GM12878 (cell line): Measurements from ENCODE around the gene ITPRIPL2. TPM values are rescaled to one million over a fixed set of nuclear protein-coding genes. Genes with fewer than 3 reads are reported as not detected.

ENCODE experiments used
- ATAC-seq: fragments of 200-7000 bp; cut with Tn5 transposase; 3 replicates; pipeline ENCODE4 v1.9.1; 2020; ENCODE audit warnings: mild to moderate bottlenecking, moderate library complexity
- BruUV-seq: library from RNA; stranded (reverse); fragments of 400-500 nt; replicated peaks from 2 replicates; lab custom pipeline; 2021; lab: Mats Ljungman, UMichigan
- CTCF ChIA-PET: fragments of 300-600 bp; sonication (Branson Sonifier 250); formaldehyde crosslinking; extraction: SDS; loops from one replicate; lab custom pipeline; 2021; ENCODE audit warnings: inconsistent platforms; lab: Yijun Ruan, JAX
- POLR2A ChIA-PET: fragments of 350-600 bp; formaldehyde crosslinking; extraction: SDS; loops from one replicate; lab custom pipeline; 2021; ENCODE audit warnings: inconsistent platforms; lab: Charles Lee
- RAD21 ChIA-PET: fragments of 300-600 bp; sonication (Branson Sonifier 250); formaldehyde crosslinking; loops from one replicate; lab custom pipeline; 2023; ENCODE audit warnings: antibody characterized with exemption; ENCODE audit not compliant: unreplicated experiment; lab: Charles Lee
- SMC1A ChIA-PET: fragments of 300-600 bp; sonication (Branson Sonifier 250); formaldehyde crosslinking; loops from one replicate; lab custom pipeline; 2023; ENCODE audit not compliant: unreplicated experiment, uncharacterized antibody; lab: Charles Lee
- DNase-seq: peaks from one replicate; pipeline ENCODE4 v3.0.0-alpha.2; 2011; ENCODE audit warnings: low read depth, low spot score
- FAIRE-seq: peaks from 3 replicates; lab custom pipeline; 2011; peaks lifted over from hg19 to GRCh38; lab: Jason Lieb, UNC
- H2AFZ ChIP-seq: 2 replicates; pipeline ENCODE4 v1.6.0; 2011; ENCODE audit warnings: low read depth, low read length, control low read depth; ENCODE audit not compliant: control insufficient read depth
- H3K27ac ChIP-seq: 2 replicates; pipeline ENCODE4 v1.5.1; 2011; ENCODE audit warnings: control low read depth; ENCODE audit not compliant: control insufficient read depth, insufficient read depth
- H3K27me3 ChIP-seq, 2 experiments: replicated peaks in 1 of 2; 2 replicates each; pipeline versions ENCODE4 v1.6.0 to v1.6.1; 2011; ENCODE audit warnings: low read length in 1 of 2; ENCODE audit not compliant: control insufficient read depth in 2 of 2, insufficient read depth in 2 of 2
- H3K36me3 ChIP-seq, 2 experiments: 2 replicates each; pipeline ENCODE4 v1.5.1; 2011; ENCODE audit warnings: low read length in 1 of 2; ENCODE audit not compliant: control insufficient read depth in 2 of 2, insufficient read depth in 2 of 2
- H3K4me1 ChIP-seq: 2 replicates; pipeline ENCODE4 v1.6.1; 2011; ENCODE audit warnings: mild to moderate bottlenecking, low read length, moderate library complexity, mixed read lengths; ENCODE audit not compliant: control insufficient read depth, insufficient read depth
- H3K4me2 ChIP-seq: 2 replicates; pipeline ENCODE4 v1.6.0; 2011; ENCODE audit warnings: control low read depth; ENCODE audit not compliant: control insufficient read depth, insufficient read depth
- H3K4me3 ChIP-seq: fragments of 200-600 bp; sonication (generic); 2 replicates; pipeline ENCODE4 v1.5.1; 2016
- H3K79me2 ChIP-seq: 2 replicates; pipeline ENCODE4 v1.6.0; 2011; ENCODE audit warnings: low read length; ENCODE audit not compliant: control insufficient read depth, insufficient read depth
- H3K9ac ChIP-seq: 2 replicates; pipeline ENCODE4 v1.8.0; 2011; ENCODE audit warnings: low read length, control low read depth, mixed read lengths; ENCODE audit not compliant: control insufficient read depth, insufficient read depth
- H3K9me3 ChIP-seq: replicated peaks from 3 replicates; pipeline ENCODE4 v1.5.1; 2011; ENCODE audit warnings: mild to moderate bottlenecking, low read length; ENCODE audit not compliant: control insufficient read depth, insufficient read depth
- H4K20me1 ChIP-seq: 2 replicates; pipeline ENCODE4 v1.6.0; 2011; ENCODE audit not compliant: control insufficient read depth, insufficient read depth
- ASH2L ChIP-seq: fragments of 300-600, 200-600 bp; sonication (generic); IDR thresholded peaks from 2 replicates; pipeline ENCODE4 v1.6.1; 2017; ENCODE audit warnings: low read depth, mild to moderate bottlenecking, borderline replicate concordance
- IKZF1 ChIP-seq: fragments of 450-650 bp; conservative IDR thresholded peaks from 2 replicates; pipeline ENCODE4 v1.6.1; 2017; ENCODE audit warnings: antibody characterized with exemption, mild to moderate bottlenecking
- IKZF2 ChIP-seq, 2 experiments: fragments of 450-650 bp; IDR thresholded peaks; 2 replicates each; pipeline ENCODE4 v1.6.1; 2017; ENCODE audit warnings: mild to moderate bottlenecking in 2 of 2, moderate library complexity in 2 of 2
- KLF5 ChIP-seq: fragments of 450-650 bp; IDR thresholded peaks from 2 replicates; pipeline ENCODE4 v1.6.1; 2014; ENCODE audit warnings: mild to moderate bottlenecking; ENCODE audit not compliant: partially characterized antibody
- RAD21 ChIP-seq: IDR thresholded peaks from 2 replicates; pipeline ENCODE4 v1.6.1; 2011; ENCODE audit warnings: mild to moderate bottlenecking, low read depth, low read length, moderate library complexity; ENCODE audit not compliant: insufficient read depth
- STAT3 ChIP-seq: IDR thresholded peaks from 2 replicates; pipeline ENCODE4 v1.6.1; 2011; ENCODE audit warnings: low read depth, low read length, improper control_type of control experiment
- TARDBP ChIP-seq: IDR thresholded peaks from 2 replicates; pipeline ENCODE4 v1.6.1; 2016; ENCODE audit warnings: borderline replicate concordance
- ZNF207 ChIP-seq: fragments of 450-650 bp; IDR thresholded peaks from 2 replicates; pipeline ENCODE4 v1.6.1; 2014; ENCODE audit warnings: antibody characterized with exemption, mild to moderate bottlenecking, borderline replicate concordance
- WGBS: methylation state at CpG from one replicate; pipeline ENCODE4 v1.1.6; 2016; ENCODE audit warnings: low lambda C conversion rate; ENCODE audit not compliant: insufficient replicate concordance, insufficient coverage; ENCODE audit errors: missing lambda C conversion rate; 5-methylcytosine and 5-hydroxymethylcytosine counted together
- in situ Hi-C: fragments of 300-500 bp; cut with MboI; formaldehyde crosslinking; loops from 9 replicates; pipeline ENCODE4 v1.14.3; 2018; ENCODE audit warnings: mixed read lengths
- intact Hi-C: fragments of 100-400 bp; cut with micrococcal nuclease; formaldehyde crosslinking; loops from one replicate; pipeline ENCODE4 v1.14.2; 2022; ENCODE audit not compliant: unreplicated experiment
- polyA plus RNA-seq, 11 experiments: library from polyadenylated mRNA; depleted of rRNA in 4 of 11; unstranded in 6 of 11; stranded (reverse) in 5 of 11; fragments of >200 nt; fragmentation: Nextera tagmentation in 4 of 11; fragmentation: Illumina TruSeq in 1 of 11; extraction: Ambion mirVana in 4 of 11; extraction: Trizol in 1 of 11; gene quantifications; 1 replicate in 1 of 11; 2 replicates in 10 of 11; pipeline versions ENCODE4 v1.2.1 to v1.2.3, GENCODE V29; 2011 to 2016; ENCODE audit warnings: inconsistent platforms in 2 of 11, missing spikeins in 2 of 11, low read depth in 1 of 11
- total RNA-seq, 4 experiments: library from RNA; depleted of rRNA in 3 of 4; stranded (reverse); fragments of >200 nt in 3 of 4; fragmentation: Illumina TruSeq in 1 of 4; extraction: Trizol in 1 of 4; gene quantifications; 2 replicates each; pipeline versions ENCODE4 v1.2.1 to v1.2.3, GENCODE V29; 2013 to 2021

ITPRIPL2 gene
- total and polyA plus RNA-seq, 10 of the 15 experiments (the other 5 are each of a cell fraction or from before 2014, with no cell fraction given), result 0.48 to 14.3 (median 3.5) TPM

GRCh38 chr16:19109288-19109664 lies 4.5 kb upstream of the ITPRIPL2 start:
- CTCF ChIA-PET, result interaction anchor here (0.9 to 2.0 kb wide), 5 partner anchors 14 to 185 kb away, joined by 3 to 7 read pairs (median 3); no protein-coding TSS in a partner anchor
- H3K27ac ChIP-seq, result no peak overlapping the region
- H2AFZ ChIP-seq, result 0 out of 2 replicates have a peak overlapping the region, but pooled peaks have one; percentile 10
- TF ChIP-seq STAT3 (no peak), ZNF207 (no peak), RAD21 (no peak), IKZF1 (peak; percentile 4), TARDBP (no peak), IKZF2 (IDR thresholded peaks at IDR 0.05) (0 out of 4 replicates have a peak, but pooled peaks of 1 of the 2 experiments have one; percentile 46), KLF5 (no peak), ASH2L (no peak)
- POLR2A ChIA-PET, result interaction anchor here (0.6 kb wide), 1 partner anchor 159 kb away, joined by 5 read pairs; no protein-coding TSS in a partner anchor
- FAIRE-seq (no peak), DNase-seq (no peak), ATAC-seq (no peak)
- in situ Hi-C loops, result no loop called here
- SMC1A ChIA-PET, result interaction anchor here (0.8 to 5.4 kb wide), 7 partner anchors 9 to 101 kb away, joined by 3 to 36 read pairs (median 7); no protein-coding TSS in a partner anchor
- peak overlapping the region; percentile 44 for H3K4me2 ChIP-seq
- H3K4me3 ChIP-seq, result no peak overlapping the region
- peaks cover 24% of the 10 kb centered on the region for H3K4me1 ChIP-seq
- no peaks in the 10 kb centered on the region for H3K79me2 ChIP-seq
- no TSS peak for BruUV-seq
- no peaks in the 10 kb centered on the region for H3K27me3 ChIP-seq
- H3K9me3 ChIP-seq, result no peaks in the 10 kb centered on the region
- intact Hi-C loops, result no loop called here
- H4K20me1 ChIP-seq, result no peaks in the 10 kb centered on the region
- RAD21 ChIA-PET, result interaction anchor here (1.1 to 3.3 kb wide), 4 partner anchors 8 to 68 kb away, joined by 3 to 11 read pairs (median 5); no protein-coding TSS in a partner anchor
- no peak overlapping the region for H3K9ac ChIP-seq
- WGBS, result 34% methylated on average over 4 of the region's 4 CpGs
- H3K36me3 ChIP-seq, result no peaks in the 10 kb centered on the region
